HG03039 (cell line): ENCODE results near the gene CREBL2.
A peak's percentile ranks its signal among the peaks of the same experiment; 100 is the strongest.
"Not testable (repeated sequence)": the region's sequence is repeated elsewhere in the genome, so short reads cannot be mapped to it uniquely, and the experiment has no call there.

Experiments
- ATAC-seq: cut with Tn5 transposase; IDR thresholded peaks from one replicate; pipeline ENCODE4 v1.9.1; 2021; ENCODE audit warnings: mild to moderate bottlenecking, moderate library complexity; ENCODE audit not compliant: unreplicated experiment

The CREBL2 gene

GRCh38 chr12:12630850-12631249 lies 19.2 kb downstream of the CREBL2 start:
- ATAC-seq: no peak

DNA sequence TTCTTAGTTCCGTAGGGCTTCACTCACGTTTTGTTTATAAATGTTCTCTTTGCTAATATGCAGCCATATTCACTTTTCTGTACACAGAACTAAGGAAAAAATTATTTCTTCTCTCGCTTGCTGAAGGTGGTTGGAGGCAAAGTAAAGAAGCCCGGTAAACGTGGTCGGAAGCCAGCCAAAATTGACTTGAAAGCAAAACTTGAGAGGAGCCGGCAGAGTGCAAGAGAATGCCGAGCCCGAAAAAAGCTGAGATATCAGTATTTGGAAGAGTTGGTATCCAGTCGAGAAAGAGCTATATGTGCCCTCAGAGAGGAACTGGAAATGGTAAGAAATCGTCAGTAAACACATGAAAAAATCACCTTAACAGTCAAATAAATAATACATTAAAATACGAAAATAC lies 24.0 kb downstream of the CREBL2 start:
- ATAC-seq: no peak

DNA sequence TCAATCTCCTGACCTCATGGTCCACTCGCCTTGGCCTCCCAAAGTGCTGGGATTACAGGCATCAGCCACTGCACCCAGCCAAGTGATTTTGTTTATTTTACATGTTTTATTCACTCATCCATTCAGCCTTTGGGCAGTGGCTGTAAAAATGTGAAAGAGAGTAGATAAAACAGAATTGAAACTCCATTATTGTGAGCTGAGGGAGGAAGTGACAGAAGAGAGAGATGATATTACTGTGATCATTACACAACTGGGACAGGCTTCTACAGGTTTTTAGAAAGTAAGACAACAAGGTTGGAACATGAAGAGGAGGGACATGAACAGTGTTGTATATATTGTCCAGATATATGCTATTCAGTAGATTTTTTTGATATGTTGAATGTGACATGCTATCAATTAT lies 25.0 kb downstream of the CREBL2 start:
- ATAC-seq: no peak

GRCh38 chr12:12639995-12640394 lies 28.3 kb downstream of the CREBL2 start:
- not testable (repeated sequence) for ATAC-seq

DNA sequence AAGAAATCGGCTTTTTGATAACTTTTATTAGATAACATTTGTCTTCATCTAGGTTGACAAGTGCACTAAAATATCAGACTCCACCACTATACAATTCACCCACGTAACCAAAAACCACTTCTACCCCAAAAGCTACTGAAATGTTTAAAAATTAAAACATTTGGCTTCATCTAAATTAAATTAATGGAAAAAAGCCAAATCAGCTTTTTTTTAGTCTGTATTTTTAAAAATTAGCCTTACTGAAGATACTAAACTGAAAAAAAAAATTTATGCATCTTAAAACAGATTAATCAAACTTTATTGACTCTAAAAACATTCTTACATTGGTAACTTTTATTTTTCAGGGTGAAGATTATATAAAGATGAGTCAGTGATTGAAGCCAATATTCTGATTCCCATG lies 30.0 kb downstream of the CREBL2 start:
- ATAC-seq: no peak

DNA sequence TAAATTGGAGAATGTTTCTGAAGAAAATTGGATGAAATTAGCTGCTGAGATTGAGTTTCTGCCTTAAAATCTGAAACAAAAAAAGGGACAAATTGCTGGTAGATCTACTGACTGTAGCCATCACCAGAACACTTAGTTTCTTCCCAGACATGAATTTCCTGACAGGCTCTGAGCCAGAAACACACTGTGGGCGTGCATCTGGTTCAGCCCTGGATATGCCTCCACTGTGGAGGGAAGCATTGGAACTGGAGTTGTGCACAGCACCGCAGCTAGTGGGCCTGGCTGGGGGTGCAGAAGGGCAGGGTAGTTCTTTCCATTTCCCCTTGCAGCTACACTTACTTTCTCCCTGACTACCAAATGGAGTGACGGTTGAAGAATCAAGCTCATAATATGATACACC lies 31.2 kb downstream of the CREBL2 start:
- no peak for ATAC-seq

- ATAC-seq: peak; percentile 32
Observed at GRCh38 chr12:12645485-12645884, 33.8 kb downstream of the CREBL2 start.

DNA sequence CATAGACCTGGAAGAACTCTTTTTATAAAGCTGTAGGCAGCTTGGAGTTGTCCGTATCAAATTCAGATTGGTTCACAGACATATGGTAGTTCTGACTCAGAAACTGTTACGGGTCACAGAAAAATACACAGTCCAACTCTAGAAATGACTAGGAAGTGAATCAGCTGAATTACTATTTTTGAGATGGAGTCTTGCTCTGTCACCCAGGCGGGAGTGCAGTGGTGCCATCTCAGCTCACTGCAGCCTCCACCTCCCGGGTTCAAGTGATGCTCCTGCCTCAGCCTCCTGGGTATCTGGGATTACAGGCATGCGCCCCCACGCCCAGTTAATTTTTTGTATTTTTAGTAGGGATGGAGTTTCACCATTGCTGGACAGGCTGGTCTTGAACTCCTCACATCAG lies 34.3 kb downstream of the CREBL2 start:
- peak; percentile 44 for ATAC-seq

DNA sequence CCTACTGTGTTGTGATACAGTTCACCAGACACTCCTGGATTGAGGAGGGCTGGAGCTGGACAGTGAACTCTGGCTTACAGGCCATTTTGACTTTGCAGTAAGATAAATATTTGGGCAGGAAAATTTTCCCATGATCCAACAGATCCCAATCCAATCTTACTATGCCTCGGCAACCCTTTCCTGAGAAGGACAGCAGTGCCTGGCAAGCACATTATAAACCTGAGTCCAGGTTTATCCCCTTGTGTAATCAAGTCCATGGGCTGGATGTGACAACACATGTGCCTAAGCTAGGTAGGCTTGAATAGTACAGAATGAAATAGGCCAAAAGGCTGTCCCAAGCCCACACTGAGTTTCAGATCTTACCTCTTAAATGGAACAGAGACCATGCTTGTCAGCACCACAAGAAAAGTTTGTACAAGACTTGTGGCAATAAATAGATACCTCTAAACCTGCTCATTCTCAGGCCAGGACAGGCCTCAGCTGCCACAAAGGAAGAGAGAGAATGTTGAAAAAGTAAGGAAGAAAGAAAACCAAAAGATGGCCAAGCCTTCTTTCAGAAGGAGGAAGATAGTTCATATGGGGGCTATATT lies 34.9 kb downstream of the CREBL2 start:
- no peak for ATAC-seq

DNA sequence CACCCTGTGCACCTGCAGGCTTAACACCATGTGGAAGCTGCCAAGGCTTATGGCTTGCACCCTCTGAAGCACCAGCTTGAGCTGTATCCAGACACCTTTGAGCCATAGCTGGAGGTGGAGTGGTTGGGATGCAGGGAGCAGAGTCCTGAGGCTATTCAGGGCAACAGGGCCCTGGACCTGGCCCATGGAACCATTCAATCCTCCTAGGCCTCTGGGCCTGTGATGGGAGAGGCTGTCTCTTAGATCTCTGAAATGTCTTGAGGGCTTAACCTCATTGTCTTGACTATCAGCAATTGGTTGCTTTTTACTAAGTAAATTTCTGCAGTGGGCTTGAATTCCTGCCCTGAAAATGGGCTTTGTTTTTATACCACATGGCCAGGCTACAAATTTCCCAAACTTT lies 36.6 kb downstream of the CREBL2 start:
- ATAC-seq: no peak

DNA sequence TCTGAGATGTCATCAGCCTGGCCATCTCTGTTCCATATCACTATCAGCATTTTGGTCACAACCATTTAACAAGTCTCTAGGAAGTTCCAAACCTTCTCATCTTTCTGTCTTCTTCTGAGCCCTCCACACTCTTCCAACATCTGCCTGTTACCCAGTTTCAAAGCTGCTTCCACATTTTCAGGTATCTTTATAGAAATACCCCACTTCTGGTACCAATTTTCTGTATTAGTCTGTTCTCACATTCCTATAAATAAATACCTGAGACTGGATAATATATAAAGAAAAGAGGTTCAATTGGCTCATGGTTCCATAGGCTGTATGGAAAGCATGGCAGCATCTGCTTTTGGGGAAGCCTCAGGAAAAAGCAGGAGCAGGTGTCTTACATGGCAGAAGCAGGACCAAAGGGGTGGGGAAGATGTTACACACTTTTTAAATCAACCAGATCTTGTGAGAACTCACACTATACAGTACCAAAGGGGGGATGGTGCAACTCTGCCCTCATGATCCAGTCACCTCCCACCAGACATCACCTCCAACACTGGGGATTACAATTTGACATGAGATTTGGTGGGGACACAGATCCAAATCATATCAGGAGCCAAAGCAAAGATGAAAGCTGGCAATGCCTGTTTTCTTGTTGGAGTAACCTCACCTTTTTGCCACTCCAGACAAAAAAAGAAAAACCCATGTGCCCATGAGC lies 37.4 kb downstream of the CREBL2 start:
- no peak for ATAC-seq

DNA sequence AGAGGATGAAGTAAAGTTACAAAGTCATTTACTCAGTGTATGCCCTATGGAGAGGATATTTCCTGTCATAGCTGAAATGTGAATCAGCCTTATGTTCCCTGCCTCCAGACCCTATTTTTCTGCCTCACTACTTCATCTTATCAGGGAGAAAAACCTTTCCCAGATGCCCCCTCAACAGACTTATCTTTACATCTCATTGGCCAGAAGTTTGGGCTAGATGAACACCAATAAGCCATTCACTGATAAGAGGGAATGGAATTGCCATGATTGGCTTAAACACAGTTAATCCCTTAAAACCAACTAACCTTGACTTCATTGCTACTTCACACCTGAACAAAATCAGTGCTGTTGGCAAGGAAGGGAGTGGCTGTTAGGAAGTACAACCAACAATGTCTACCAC lies 40.1 kb downstream of the CREBL2 start:
- no peak for ATAC-seq

DNA sequence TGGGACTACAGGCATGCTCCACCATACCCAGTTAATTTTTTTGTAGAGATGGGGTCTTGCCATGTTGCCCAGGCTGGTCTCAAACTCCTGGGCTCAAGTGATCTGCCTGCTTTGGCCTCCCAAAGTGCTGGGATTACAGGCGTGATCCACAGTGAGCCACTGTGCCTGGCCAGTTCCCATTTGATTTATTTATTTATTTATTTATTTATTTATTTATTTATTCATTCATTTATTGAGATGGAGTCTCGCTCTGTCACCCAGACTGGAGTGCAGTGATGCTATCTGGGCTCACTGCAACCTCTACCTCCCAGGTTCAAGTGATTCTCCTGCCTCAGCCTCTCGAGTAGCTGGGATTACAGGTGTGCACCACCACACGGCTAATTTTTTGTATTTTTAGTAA lies 41.0 kb downstream of the CREBL2 start:
- not testable (repeated sequence) for ATAC-seq

GRCh38 chr12:12653922-12654321 lies 42.2 kb downstream of the CREBL2 start:
- ATAC-seq: no peak

GRCh38 chr12:12654691-12655460 lies 43.2 kb downstream of the CREBL2 start:
- no peak for ATAC-seq

GRCh38 chr12:12660201-12660600 lies 48.5 kb downstream of the CREBL2 start:
- ATAC-seq: no peak

DNA sequence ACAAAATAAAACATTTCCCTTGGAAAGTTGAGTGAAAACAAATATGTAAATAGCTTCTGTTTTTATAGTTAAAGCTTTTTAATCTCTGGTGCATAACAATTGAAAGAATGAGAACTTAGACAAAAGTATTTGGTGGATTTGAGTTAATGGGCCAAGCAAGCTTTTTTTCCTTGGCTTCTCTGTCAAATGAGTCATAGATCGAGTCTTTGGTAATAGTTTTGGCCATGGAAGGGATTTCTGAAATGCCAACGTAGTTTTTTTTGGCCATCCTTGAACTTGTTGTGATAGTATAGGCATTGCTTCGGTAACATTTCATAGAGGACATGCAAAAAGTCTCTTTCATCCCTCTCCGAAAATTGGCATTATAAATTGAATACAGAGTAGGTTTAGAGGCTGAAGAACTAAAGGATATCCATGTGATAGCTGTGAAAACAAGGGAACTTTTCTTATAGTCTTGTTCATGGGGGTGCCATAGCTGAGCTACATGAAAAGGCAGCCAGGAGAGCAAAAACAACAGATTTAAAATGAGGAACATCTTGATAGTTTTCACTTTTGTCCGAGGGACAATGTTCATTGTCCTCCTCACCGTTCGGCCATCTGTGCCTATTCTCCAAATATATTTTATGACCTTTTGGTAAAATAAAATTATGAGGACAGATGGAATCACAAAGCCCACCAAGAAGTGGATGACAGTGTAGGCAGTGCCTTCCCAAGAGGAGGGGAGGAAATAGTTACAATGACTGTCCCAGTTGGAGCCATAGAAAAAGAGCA lies 49.6 kb downstream of the CREBL2 start:
- ATAC-seq: no peak

DNA sequence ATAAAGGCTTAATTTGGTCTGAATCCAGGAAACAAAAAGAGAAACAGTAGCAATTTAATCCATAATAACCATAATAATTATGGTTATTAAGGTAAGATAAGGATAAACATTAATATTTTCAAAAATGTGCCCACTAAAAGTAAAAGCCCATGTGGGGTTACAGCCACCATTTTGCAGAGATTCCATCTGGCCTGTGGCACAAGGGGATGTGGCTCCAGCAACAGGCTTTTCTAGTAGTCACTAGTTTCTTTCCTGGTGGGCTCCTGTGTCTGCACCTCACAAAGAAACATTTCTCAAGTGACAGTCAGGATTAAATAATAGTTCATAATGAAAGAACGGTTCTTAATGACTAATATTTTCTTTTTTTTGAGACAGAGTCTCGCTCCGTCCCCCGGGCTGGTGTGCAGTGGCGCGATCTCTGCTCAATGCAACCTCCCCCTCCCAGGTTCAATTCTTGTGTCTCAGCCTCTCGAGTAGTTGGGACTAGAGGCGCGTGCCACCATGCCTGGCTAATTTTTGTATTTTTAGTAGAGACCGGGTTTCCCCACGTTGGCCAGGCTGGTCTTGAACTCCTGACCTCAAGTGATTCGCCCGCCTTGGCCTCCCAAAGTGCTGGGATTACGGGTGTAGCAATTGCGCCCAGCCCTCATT lies 52.1 kb downstream of the CREBL2 start:
- ATAC-seq: no peak

GRCh38 chr12:12665194-12665593 lies 53.5 kb downstream of the CREBL2 start:
- no peak for ATAC-seq

DNA sequence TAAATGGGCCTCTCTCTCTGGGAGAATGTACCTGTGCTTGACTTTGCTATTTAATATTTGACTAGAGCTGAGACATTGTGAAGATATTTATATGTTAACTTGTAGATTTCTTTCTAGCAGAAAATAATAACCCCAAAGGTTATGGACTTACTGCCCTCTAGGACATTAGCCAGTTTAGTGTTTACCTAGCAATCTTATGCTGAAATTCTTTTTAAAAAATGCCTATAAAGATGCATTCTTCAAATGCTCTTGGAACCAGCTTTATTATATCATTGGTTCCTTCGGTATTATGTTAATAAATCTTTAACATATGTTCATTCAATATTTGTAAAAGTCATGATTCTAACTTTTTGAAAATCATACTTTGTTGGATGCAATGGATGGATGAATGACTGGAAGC lies 56.3 kb downstream of the CREBL2 start:
- ATAC-seq: no peak

DNA sequence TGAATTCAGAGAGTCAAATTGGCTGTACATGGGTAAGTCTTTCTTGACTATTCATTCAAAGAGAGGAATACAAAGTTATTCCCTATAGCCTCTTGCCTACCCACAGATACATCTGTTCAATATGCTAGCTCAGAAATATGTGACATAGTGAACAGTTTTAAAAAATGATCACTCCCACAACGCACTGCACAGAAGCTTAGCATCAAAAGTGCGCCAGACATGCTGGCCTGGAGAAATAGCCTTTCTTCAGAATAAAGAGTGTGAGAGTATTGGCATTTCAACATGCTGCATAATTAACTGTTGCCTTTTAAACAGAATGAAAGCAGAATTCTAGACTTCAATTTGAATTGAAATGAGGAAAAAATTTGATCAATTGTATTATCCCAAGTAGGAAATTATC lies 57.3 kb downstream of the CREBL2 start:
- no peak for ATAC-seq
